Prostate gland (tissue), 2 donors: ENCODE results near the gene KDM5A. TPM values are rescaled to one million over a fixed set of nuclear protein-coding genes. Genes with fewer than 3 reads are reported as not detected.
"Not testable (repeated sequence)": the region's sequence is repeated elsewhere in the genome, so short reads cannot be mapped to it uniquely, and the experiment has no call there.

ENCODE experiments used
- DNase-seq: peaks from one replicate; pipeline ENCODE4 v3.0.0-alpha.2; 2019; ENCODE audit warnings: low spot score
- H3K27ac ChIP-seq, 2 donors: fragments of 200-600 bp; sonication (generic); 2 replicates each; pipeline ENCODE4 v1.5.1; 2017 to 2019
- H3K27me3 ChIP-seq: fragments of 200-600 bp; sonication (generic); replicated peaks from 2 replicates; pipeline ENCODE4 v1.5.1; 2019; ENCODE audit not compliant: insufficient read depth
- H3K36me3 ChIP-seq, 2 donors: fragments of 200-600 bp; sonication (generic); 1 replicate in 1 of 2; 2 replicates in 1 of 2; pipeline versions ENCODE4 v1.5.1 to v1.8.1; 2017 to 2019
- H3K4me1 ChIP-seq: fragments of 200-600 bp; sonication (generic); replicated peaks from 2 replicates; pipeline ENCODE4 v1.5.1; 2019
- H3K4me3 ChIP-seq, 2 donors: fragments of 200-600 bp; sonication (generic); 2 replicates each; pipeline ENCODE4 v1.5.1; 2017 to 2019
- H3K9me3 ChIP-seq: fragments of 200-600 bp; sonication (generic); 2 replicates; pipeline ENCODE4 v1.5.1; 2017
- POLR2A ChIP-seq: fragments of 450-650 bp; IDR thresholded peaks from one replicate; pipeline ENCODE4 v1.6.1; 2016; ENCODE audit warnings: antibody characterized with exemption, mild to moderate bottlenecking
- POLR2AphosphoS5 ChIP-seq: sonication (generic); formaldehyde crosslinking; IDR thresholded peaks from one replicate; pipeline ENCODE4 v1.6.1; 2017; ENCODE audit warnings: antibody characterized with exemption
- WGBS: methylation state at CpG from one replicate; pipeline ENCODE4 v1.1.5; 2018; 5-methylcytosine and 5-hydroxymethylcytosine counted together
- intact Hi-C: fragments of 100-400 bp; cut with DNase I; formaldehyde crosslinking; loops from one replicate; pipeline ENCODE4 v1.14.2; 2022
- total RNA-seq, 2 donors: library from RNA; depleted of rRNA; stranded (reverse); fragments of >200 nt; gene quantifications; one replicate each; pipeline ENCODE4 v1.1.0, GENCODE V29; 2016
- TF ChIP-seq, protein P1 (sequence below), 4 experiments: fragments of 200-600 bp in 2 of 4; fragments of 450-650 bp in 2 of 4; sonication (generic) in 2 of 4; IDR thresholded peaks; 1 replicate in 3 of 4; 2 replicates in 1 of 4; pipeline ENCODE4 v1.5.1; 2016 to 2019; ENCODE audit warnings: antibody characterized with exemption in 4 of 4, mild to moderate bottlenecking in 2 of 4, moderate library complexity in 2 of 4

Gene KDM5A
- total RNA-seq, 2 donors from 2014 or later, result 38.5 to 51.0 TPM

- TF ChIP-seq POLR2AphosphoS5 (no peak), POLR2A (no peak)
- TF ChIP-seq, protein P1, sequence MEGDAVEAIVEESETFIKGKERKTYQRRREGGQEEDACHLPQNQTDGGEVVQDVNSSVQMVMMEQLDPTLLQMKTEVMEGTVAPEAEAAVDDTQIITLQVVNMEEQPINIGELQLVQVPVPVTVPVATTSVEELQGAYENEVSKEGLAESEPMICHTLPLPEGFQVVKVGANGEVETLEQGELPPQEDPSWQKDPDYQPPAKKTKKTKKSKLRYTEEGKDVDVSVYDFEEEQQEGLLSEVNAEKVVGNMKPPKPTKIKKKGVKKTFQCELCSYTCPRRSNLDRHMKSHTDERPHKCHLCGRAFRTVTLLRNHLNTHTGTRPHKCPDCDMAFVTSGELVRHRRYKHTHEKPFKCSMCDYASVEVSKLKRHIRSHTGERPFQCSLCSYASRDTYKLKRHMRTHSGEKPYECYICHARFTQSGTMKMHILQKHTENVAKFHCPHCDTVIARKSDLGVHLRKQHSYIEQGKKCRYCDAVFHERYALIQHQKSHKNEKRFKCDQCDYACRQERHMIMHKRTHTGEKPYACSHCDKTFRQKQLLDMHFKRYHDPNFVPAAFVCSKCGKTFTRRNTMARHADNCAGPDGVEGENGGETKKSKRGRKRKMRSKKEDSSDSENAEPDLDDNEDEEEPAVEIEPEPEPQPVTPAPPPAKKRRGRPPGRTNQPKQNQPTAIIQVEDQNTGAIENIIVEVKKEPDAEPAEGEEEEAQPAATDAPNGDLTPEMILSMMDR (IDR thresholded peaks at IDR 0.05), result no peak
- intact Hi-C loops, result no loop called here
- Histone ChIP-seq H3K9me3 (no peaks in the 10 kb centered on the region), H3K4me3 (no peak overlapping the region), H3K27me3 (no peaks in the 10 kb centered on the region), H3K36me3 (peaks cover 0 to 5% of the 10 kb centered on the region in 2 donors), H3K4me1 (no peaks in the 10 kb centered on the region), H3K27ac (no peak overlapping the region)
- no peak for DNase-seq
- WGBS, result 96% methylated on average over 1 of the region's 1 CpG
Measured at GRCh38 chr12:359091-359490, 30.0 kb downstream of the KDM5A start.

GRCh38 chr12:356276-356988 is 32.7 kb downstream of the KDM5A start:
- DNase-seq, result no peak
- no peak overlapping the region for H3K4me3 ChIP-seq
- no peaks in the 10 kb centered on the region for H3K27me3 ChIP-seq
- H3K9me3 ChIP-seq, result no peaks in the 10 kb centered on the region
- no peak overlapping the region for H3K27ac ChIP-seq
- TF ChIP-seq POLR2AphosphoS5, result no peak
- TF ChIP-seq, protein P1 (IDR thresholded peaks at IDR 0.05), result no peak
- no peak for TF ChIP-seq POLR2A
- 63% methylated on average over 7 of the region's 7 CpGs for WGBS
- H3K36me3 ChIP-seq, result peaks cover 0 to 9% of the 10 kb centered on the region in 2 donors
- H3K4me1 ChIP-seq, result no peaks in the 10 kb centered on the region
- intact Hi-C loops, result no loop called here

DNA sequence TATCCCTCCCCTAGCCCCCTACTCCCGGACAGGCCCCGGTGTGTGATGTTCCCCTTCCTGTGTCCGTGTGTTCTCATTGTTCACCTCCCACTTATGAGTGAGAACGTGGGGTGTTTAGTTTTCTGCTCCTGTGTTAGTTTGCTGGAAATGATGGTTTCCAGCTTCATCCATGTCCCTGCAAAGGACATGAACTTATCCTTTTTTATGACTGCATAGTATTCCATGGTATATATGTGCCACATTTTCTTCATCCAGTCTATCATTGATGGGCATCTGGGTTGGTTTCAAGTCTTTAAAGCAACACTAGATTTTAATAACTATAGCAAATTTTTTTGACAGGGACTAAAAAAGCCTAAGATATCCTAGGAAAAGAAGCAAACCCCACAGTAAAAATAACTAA is 37.9 kb downstream of the KDM5A start:
- DNase-seq, H3K27ac ChIP-seq, H3K36me3 ChIP-seq, H3K9me3 ChIP-seq, H3K4me1 ChIP-seq, H3K27me3 ChIP-seq, H3K4me3 ChIP-seq, intact Hi-C loops: not testable (repeated sequence)
- over 99% methylated on average over 4 of the region's 4 CpGs for WGBS

- H3K27me3 ChIP-seq, H3K27ac ChIP-seq, H3K4me3 ChIP-seq, intact Hi-C loops, H3K9me3 ChIP-seq, DNase-seq, H3K4me1 ChIP-seq, H3K36me3 ChIP-seq: not testable (repeated sequence)
- WGBS, result 97% methylated on average over 7 of the region's 7 CpGs
Measured at GRCh38 chr12:349625-350024, 39.5 kb downstream of the KDM5A start.

- WGBS, result 87% methylated on average over 7 of the region's 7 CpGs
- DNase-seq, H3K27me3 ChIP-seq, H3K9me3 ChIP-seq, H3K4me1 ChIP-seq, H3K4me3 ChIP-seq, H3K27ac ChIP-seq, H3K36me3 ChIP-seq, intact Hi-C loops: not testable (repeated sequence)
Measured at GRCh38 chr12:343036-343435, 46.1 kb downstream of the KDM5A start.

DNA sequence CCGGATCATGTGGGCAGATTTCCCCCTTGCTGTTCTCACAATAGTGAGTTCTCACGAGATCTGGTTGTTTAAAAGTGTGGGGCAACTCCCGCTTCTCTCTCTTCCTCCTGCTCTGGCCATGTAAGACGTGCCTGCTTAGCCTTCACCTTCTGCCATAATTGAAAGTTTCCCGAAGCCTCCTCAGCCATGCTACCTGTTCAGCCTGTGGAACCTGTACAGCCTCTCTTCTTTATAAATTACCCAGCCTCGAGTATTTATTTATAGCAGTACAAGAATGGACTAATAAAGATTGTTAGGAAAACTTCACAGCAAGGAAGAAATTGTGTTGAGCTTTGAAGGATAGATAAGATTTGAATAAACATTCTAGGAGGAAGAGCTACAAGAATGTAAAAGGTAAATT is 52.1 kb downstream of the KDM5A start:
- no peaks in the 10 kb centered on the region for H3K9me3 ChIP-seq
- intact Hi-C loops, result no loop called here
- WGBS, result 66% methylated on average over 6 of the region's 6 CpGs
- no peaks in the 10 kb centered on the region for H3K27me3 ChIP-seq
- H3K4me3 ChIP-seq, result no peak overlapping the region
- peaks cover 6% of the 10 kb centered on the region for H3K4me1 ChIP-seq
- TF ChIP-seq POLR2AphosphoS5 (peak; percentile 85), POLR2A (no peak)
- TF ChIP-seq, protein P1 (IDR thresholded peaks at IDR 0.05), result no peak
- H3K27ac ChIP-seq, result peak overlapping the region; percentile 24 to 45
- peaks cover 0 to 12% of the 10 kb centered on the region in 2 donors for H3K36me3 ChIP-seq
- DNase-seq, result peak; percentile 64
